Pancreas (tissue), 10 donors: Measurements from ENCODE around the gene SMCO3. TPM values are rescaled to one million over a fixed set of nuclear protein-coding genes. Genes with fewer than 3 reads are reported as not detected.

Experiments used
- ATAC-seq, 4 donors: fragments of 200-7000 bp; cut with Tn5 transposase; one replicate each; pipeline versions ENCODE4 v1.8.0 to v1.9.1; 2020; ENCODE audit warnings: mild to moderate bottlenecking in 4 of 4, moderate library complexity in 4 of 4
- DNase-seq, 6 donors: peaks; one replicate each; pipeline ENCODE4 v3.0.0-alpha.2; 2020
- FAIRE-seq: peaks from 2 replicates; lab custom pipeline; 2012; peaks lifted over from hg19 to GRCh38; lab: Jason Lieb, UNC
- H3K27ac ChIP-seq, 4 donors: fragments of 200-600 bp; sonication (generic); 1 replicate in 3 of 4; 2 replicates in 1 of 4; pipeline versions ENCODE4 v1.5.0 to v1.8.0; 2020
- H3K27me3 ChIP-seq, 4 donors: fragments of 200-600 bp; one replicate each; pipeline ENCODE4 v1.8.0; 2021
- H3K36me3 ChIP-seq, 3 donors: fragments of 200-600 bp; sonication (generic) in 1 of 3; one replicate each; pipeline versions ENCODE4 v1.5.0 to v1.8.0; 2020 to 2021
- H3K4me1 ChIP-seq, 3 donors: fragments of 200-600 bp; one replicate each; pipeline ENCODE4 v1.8.0; 2021
- H3K4me3 ChIP-seq, 4 donors: fragments of 200-600 bp; sonication (generic) in 2 of 4; one replicate each; pipeline versions ENCODE4 v1.5.0 to v1.8.0; 2020 to 2021
- H3K9me3 ChIP-seq, 4 donors: fragments of 200-600 bp; one replicate each; pipeline ENCODE4 v1.8.0; 2021
- WGBS, 2 donors: extraction: QIAGEN DNeasy Blood & Tissue Kit; methylation state at CpG; one replicate each; pipeline ENCODE4 v1.1.7; 2013; 5-methylcytosine and 5-hydroxymethylcytosine counted together
- intact Hi-C, 3 donors: fragments of 100-400 bp; cut with DNase I; formaldehyde crosslinking; loops; one replicate each; pipeline versions ENCODE4 v1.11.1 to v1.14.2; 2022
- polyA plus RNA-seq, 2 donors: library from polyadenylated mRNA; stranded (reverse); fragments of 200-250 nt; gene quantifications; one replicate each; pipeline ENCODE4 v1.2.3, GENCODE V29; 2013
- total RNA-seq, 6 donors: library from RNA; stranded (reverse); fragmentation: NEBNext Ultra II Directional in 4 of 6; extraction: Animal tissue kit (Norgen Biotek cat#: 25700) in 4 of 6; gene quantifications; one replicate each; pipeline versions ENCODE4 v1.2.1 to v1.2.4, GENCODE V29; 2021 to 2023
- TF ChIP-seq, protein P1 (sequence below), 4 donors: fragments of 200-600 bp; sonication (generic) in 3 of 4; IDR thresholded peaks; one replicate each; pipeline versions ENCODE4 v1.5.0 to v1.8.0; 2021; ENCODE audit warnings: antibody characterized with exemption in 4 of 4
- donor health status: healthy with polysubstance abuse.
- donor health status: DM: no; HTN: no; CAD: no; lungs with moderate emphysema.
- donor health status: DM: no; HTN: no; CAD: no.
- donor health status: control.
- donor health status: control.
- donor health status: Bipolar disorder and iron deficiency.
- donor health status: DM: yes; HTN: yes; CAD: no.
- donor health status: DM: no; HTN: no; CAD: no.
- donor health status: DM: no; HTN: no; CAD: no.
- donor health status: DM: yes; HTN: yes; CAD: no.

The SMCO3 gene
- total and polyA plus RNA-seq, 8 donors, result 0.12 to 0.30 (median 0.19) TPM; not detected in 3

DNA sequence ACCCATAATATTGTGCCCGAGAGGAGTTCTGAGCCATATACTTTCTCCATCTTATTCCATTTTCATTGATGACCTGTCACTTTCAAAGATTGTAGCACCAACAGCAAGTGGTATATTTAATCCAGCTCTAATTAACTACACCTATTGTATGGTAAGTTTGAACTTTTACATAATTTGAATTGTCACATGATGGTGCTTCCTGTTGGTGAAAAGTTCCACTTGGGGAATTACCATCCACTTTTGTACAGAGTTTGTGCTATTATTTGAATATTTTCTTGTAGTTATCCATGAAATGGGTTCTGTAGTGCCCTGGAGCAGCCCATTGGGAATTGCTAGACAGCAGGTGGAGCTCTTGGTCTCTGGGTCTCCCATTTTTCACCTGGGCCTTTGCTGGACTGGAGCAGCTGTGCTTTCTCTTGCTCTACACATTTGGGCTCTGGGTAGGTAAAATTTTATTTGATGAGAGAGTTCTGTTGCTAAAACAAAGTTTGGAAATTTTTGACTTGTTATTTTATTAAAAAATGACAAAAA, 3.0 kb downstream of the SMCO3 start:
- peak in 3 of 6 donors; percentile 19 to 43 (median 36) for DNase-seq
- no peak overlapping the region for H3K4me3 ChIP-seq
- H3K4me1 ChIP-seq, result peaks cover 0 to 6% (median 0%) of the 10 kb centered on the region in 3 donors
- no peak overlapping the region for H3K27ac ChIP-seq
- ATAC-seq, result peak; percentile 60 to 95 (median 88)
- 83 to 88% methylated on average over 1 of the region's 1 CpG for WGBS, 2 donors
- TF ChIP-seq, protein P1, sequence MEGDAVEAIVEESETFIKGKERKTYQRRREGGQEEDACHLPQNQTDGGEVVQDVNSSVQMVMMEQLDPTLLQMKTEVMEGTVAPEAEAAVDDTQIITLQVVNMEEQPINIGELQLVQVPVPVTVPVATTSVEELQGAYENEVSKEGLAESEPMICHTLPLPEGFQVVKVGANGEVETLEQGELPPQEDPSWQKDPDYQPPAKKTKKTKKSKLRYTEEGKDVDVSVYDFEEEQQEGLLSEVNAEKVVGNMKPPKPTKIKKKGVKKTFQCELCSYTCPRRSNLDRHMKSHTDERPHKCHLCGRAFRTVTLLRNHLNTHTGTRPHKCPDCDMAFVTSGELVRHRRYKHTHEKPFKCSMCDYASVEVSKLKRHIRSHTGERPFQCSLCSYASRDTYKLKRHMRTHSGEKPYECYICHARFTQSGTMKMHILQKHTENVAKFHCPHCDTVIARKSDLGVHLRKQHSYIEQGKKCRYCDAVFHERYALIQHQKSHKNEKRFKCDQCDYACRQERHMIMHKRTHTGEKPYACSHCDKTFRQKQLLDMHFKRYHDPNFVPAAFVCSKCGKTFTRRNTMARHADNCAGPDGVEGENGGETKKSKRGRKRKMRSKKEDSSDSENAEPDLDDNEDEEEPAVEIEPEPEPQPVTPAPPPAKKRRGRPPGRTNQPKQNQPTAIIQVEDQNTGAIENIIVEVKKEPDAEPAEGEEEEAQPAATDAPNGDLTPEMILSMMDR (IDR thresholded peaks at IDR 0.05), result peak in 1 of 4 donors; percentile 23
- H3K27me3 ChIP-seq, result no peaks in the 10 kb centered on the region
- FAIRE-seq, result no peak
- no peaks in the 10 kb centered on the region for H3K9me3 ChIP-seq
- intact Hi-C loops, result no loop called here
- no peaks in the 10 kb centered on the region for H3K36me3 ChIP-seq

DNA sequence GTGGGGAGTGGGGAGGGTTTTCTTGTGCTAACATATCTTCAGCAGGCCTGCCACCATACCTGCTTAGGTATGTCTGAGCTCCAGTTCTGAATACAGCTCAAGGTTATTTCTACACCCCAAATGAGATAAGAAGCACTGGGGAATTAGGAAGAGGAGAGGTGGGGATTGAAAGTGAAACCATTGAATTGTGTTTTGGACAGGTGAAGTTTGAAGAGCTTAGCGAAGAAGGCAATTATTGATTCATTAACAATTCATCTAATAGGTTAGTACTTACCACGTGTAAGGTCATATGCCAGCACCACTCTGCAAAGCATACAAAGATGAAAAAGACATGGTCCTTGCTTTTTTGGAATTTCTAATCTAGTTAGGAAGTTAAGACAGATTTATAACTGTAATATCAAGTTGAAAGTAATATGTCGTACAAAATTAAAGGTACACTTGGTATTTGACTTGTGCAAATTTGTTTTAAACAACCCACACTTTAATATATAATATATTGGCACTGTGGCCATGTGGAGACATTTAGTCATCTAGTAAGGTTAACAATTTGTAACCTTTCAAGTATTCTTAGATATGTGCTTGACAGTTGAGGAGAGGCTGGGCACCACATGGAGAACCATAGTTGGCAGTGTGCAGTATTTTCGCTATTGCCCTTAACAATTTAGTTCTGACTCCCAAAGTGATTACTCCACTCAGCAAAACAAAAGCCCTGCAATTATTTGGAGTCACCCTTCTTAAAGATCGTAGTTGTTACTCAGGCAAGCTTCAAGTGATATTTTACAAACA, 3.6 kb downstream of the SMCO3 start:
- WGBS, 2 donors, result 65 to 69% methylated on average over 5 of the region's 5 CpGs
- intact Hi-C loops, result no loop called here
- TF ChIP-seq, protein P1 (IDR thresholded peaks at IDR 0.05), result no peak
- DNase-seq (no peak), ATAC-seq (peak in 2 of 4 donors; percentile 27 to 42), FAIRE-seq (no peak)
- H3K4me1 ChIP-seq, result peaks cover 0 to 6% (median 0%) of the 10 kb centered on the region in 3 donors
- no peak overlapping the region for H3K27ac ChIP-seq
- no peaks in the 10 kb centered on the region for H3K36me3 ChIP-seq
- no peak overlapping the region for H3K4me3 ChIP-seq
- H3K27me3 ChIP-seq, result no peaks in the 10 kb centered on the region
- no peaks in the 10 kb centered on the region for H3K9me3 ChIP-seq

DNA sequence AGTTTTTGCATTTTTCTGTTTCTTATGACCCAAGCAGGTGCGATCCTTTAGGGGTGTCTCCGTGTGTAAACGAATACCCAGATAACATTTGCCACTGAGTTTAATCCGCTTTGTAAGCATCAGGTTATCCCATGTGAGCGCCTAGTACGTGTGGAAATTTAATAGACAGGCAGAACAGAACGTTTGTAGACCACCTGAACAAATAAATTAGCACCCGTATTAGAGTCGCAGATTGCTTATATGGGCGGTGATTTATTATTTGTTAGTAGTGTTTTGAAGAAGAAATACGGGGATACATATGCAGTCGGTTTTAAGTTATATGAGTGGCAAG, 10.2 kb downstream of the SMCO3 start:
- 0 to 1% methylated on average over 12 of the region's 12 CpGs for WGBS, 2 donors

DNA sequence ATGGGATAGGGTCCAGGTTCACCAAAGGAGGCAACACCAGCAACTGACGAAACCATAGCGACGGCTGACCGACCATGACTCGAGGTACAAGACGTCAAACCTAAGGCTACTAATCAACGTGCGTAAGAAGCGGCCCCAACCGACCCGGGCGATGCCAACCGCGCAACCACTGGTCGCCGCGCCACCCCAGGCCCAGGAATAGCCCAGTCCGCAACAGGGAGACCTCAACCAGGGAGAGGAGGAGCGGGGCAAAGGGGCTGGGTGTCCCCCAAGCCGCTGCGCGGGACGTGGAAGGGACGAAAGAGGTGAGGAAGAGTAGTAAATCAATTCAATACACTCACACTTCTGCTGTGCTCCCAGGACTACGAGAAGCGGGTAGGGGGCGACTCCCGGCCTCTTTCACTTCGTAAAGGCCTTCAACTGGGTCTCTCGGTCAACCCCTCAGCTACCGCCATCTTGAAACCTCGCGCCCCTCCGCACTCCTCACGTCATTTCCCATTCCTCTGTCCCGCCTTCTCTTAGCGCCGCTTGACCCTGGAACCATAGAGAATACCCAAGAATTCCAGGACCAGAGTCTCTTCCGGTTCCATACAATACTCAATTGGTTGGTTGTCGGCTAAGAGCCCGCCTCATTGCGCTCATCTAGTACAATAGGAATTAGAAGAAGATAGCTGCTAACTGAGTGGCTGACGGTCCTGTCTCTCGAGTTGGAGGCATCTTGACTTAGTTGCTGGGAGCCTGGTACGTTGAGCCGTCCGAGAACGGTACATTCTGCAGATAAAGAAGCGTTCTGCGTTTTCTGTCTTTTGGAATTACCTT, 10.8 kb downstream of the SMCO3 start, which contains the start of the genes C12orf60 and WBP11:
Gene C12orf60, plus strand, starts transcription at position 660 of the 819 bp plus-strand sequence. CDS start 19,266 bp downstream, outside the sequence.
Gene WBP11, minus strand, starts transcription at position 468 of the 819 bp plus-strand sequence. CDS start 2,095 bp downstream, outside the sequence.
- Histone ChIP-seq H3K4me1 (peaks cover 7 to 16% (median 11%) of the 10 kb centered on the region in 3 donors), H3K4me3 (peak within 1 kb of the TSS; percentile 72 to 89 (median 84)), H3K9me3 (no peaks in the 10 kb centered on the region), H3K27me3 (no peaks in the 10 kb centered on the region), H3K36me3 (peaks cover 0 to 11% (median 2%) of the 10 kb centered on the region in 3 donors), H3K27ac (peak within 1 kb of the TSS; percentile 68 to 87 (median 77))
- peak; percentile 85 to 96 (median 92) for DNase-seq
- WGBS, 2 donors, result 0% methylated on average over 50 of the region's 50 CpGs
- FAIRE-seq, result peak; percentile 99
- intact Hi-C loops, result no loop called here
- ATAC-seq, result peak; percentile 98 to 100 (median 100)
- TF ChIP-seq, protein P1 (IDR thresholded peaks at IDR 0.05), result no peak

More for the DNA sequence above, 10.2 kb downstream of the SMCO3 start:
- peak overlapping the region in 3 of 4 donors; percentile 42 to 87 (median 68) for H3K27ac ChIP-seq
- peaks cover 7 to 16% (median 11%) of the 10 kb centered on the region in 3 donors for H3K4me1 ChIP-seq
- H3K9me3 ChIP-seq, result no peaks in the 10 kb centered on the region
- H3K4me3 ChIP-seq, result peak overlapping the region; percentile 23 to 88 (median 54)
- no peaks in the 10 kb centered on the region for H3K27me3 ChIP-seq
- DNase-seq (no peak), ATAC-seq (peak; percentile 15 to 33 (median 24)), FAIRE-seq (no peak)
- intact Hi-C loops, result no loop called here
- TF ChIP-seq, protein P1 (IDR thresholded peaks at IDR 0.05), result no peak
- peaks cover 0 to 7% (median 0%) of the 10 kb centered on the region in 3 donors for H3K36me3 ChIP-seq
